Retinal pigment epithelial cell (primary cell): ENCODE results near the gene DUSP28.
A peak's percentile ranks its signal among the peaks of the same experiment; 100 is the strongest.

Experiments
- DNase-seq: peaks from one replicate; pipeline ENCODE4 v3.0.0-alpha.2; 2010; ENCODE audit warnings: low read depth
- H3K4me3 ChIP-seq: 2 replicates; pipeline ENCODE4 v1.5.1; 2011; ENCODE audit warnings: mild to moderate bottlenecking, low read length, control low read depth, moderate library complexity
- TF ChIP-seq, protein P1 (sequence below): conservative IDR thresholded peaks from 2 replicates; pipeline ENCODE4 v1.5.1; 2011; ENCODE audit warnings: low read depth, low read length, control low read depth, inconsistent platforms

The DUSP28 gene

GRCh38 chr2:240581811-240582210, 21.7 kb downstream of the DUSP28 start:
- DNase-seq = no peak
- TF ChIP-seq, protein P1, sequence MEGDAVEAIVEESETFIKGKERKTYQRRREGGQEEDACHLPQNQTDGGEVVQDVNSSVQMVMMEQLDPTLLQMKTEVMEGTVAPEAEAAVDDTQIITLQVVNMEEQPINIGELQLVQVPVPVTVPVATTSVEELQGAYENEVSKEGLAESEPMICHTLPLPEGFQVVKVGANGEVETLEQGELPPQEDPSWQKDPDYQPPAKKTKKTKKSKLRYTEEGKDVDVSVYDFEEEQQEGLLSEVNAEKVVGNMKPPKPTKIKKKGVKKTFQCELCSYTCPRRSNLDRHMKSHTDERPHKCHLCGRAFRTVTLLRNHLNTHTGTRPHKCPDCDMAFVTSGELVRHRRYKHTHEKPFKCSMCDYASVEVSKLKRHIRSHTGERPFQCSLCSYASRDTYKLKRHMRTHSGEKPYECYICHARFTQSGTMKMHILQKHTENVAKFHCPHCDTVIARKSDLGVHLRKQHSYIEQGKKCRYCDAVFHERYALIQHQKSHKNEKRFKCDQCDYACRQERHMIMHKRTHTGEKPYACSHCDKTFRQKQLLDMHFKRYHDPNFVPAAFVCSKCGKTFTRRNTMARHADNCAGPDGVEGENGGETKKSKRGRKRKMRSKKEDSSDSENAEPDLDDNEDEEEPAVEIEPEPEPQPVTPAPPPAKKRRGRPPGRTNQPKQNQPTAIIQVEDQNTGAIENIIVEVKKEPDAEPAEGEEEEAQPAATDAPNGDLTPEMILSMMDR = no peak
- no peak overlapping the region for H3K4me3 ChIP-seq

- DNase-seq = no peak
- TF ChIP-seq, protein P1 = no peak
- no peak overlapping the region for H3K4me3 ChIP-seq
Measured at GRCh38 chr2:240582781-240583180, 22.6 kb downstream of the DUSP28 start.

- DNase-seq = no peak
- TF ChIP-seq, protein P1 = no peak
- H3K4me3 ChIP-seq = no peak overlapping the region
Measured at GRCh38 chr2:240583774-240584173, 23.6 kb downstream of the DUSP28 start.

GRCh38 chr2:240584486-240585031, 24.4 kb downstream of the DUSP28 start:
- no peak overlapping the region for H3K4me3 ChIP-seq
- DNase-seq = no peak
- TF ChIP-seq, protein P1 = no peak

DNA sequence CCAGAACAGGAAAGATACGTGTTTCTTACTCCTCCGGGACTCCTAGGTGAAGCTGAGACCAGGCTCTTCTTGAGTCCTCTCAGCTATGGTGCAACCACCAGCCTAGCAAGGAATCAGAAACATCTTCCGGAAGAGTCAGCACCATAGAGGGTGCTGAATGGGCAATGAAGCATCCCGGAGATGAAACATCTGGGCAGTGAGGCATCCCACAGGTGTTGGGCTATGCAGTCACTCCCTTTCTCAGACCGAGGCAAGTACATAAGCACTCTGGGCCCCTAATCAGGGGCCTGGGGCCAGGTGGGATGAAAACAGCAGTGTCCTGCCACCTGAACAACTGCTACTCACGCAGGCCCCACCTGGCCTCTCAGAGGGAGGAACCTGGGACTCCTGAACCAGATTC, 24.9 kb downstream of the DUSP28 start:
- H3K4me3 ChIP-seq = peak overlapping the region; percentile 98
- TF ChIP-seq, protein P1 = no peak
- DNase-seq = no peak

DNA sequence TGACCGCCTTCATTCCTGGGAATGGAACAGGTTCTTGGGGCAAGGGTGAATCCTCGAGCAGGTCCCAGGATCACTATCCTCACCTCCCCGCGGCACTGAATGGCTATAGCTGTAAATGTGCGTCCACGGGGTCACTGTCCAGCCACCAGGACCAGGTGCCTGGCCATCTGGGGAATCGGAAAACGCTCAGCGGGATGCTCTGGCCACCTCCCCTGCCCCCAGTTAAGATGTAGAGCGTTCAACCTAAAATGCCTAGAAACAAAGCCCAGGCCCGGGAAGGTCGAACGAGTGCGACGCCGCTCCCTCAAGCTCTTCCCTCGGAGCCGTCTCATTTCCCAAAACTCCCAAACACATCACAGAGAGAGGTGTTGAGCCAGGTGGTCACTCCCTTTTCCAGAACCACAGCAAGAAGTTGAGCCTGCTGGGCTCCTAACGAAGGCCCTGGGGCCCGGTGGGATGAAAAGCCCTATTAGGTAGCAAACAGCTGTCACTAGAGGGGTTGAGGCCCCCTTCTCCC, 25.6 kb downstream of the DUSP28 start:
- TF ChIP-seq, protein P1 = no peak
- DNase-seq = no peak
- peak overlapping the region; percentile 98 for H3K4me3 ChIP-seq

DNA sequence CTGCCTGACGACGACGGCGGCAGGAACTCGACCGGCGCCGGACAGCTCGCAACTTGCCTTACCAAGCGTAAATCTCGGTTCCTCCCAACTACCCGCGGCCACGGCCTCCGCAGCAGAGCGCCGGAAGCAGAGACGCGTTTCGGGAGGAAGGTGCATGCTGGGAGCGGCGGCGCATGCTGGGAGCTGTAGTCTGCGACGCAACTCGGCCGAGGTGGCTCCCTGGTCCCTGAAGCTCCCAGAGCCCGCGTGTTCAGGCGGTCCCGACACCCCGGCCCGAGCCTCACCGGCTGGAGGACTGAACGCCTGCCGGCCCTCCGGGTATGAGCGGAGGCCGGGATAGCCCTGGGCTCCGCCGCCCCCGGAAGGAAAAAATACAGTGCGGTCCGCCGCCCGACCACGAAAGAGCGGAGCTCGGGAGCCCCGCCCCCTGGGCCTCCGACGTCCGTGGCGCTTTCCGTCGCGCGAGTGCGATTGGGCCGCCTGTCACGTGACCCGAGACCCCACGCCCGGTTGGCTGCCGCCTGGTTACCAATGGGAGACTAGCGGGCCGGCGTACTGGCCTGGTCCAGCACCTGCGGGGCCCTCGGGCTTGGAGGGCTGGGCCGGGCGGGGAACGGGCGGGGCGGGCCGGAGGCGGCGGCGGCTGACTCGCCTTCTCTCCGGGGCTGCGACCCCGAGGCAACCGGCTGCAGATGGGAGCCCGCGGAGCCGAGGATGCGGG, 26.2 kb downstream of the DUSP28 start, which contains the start of gene CAPN10:
TSS of gene CAPN10 (plus strand) at position 537 of the 721 bp plus-strand sequence. CDS start at position 715, 178 bp downstream.
- peak; percentile 74 for DNase-seq
- TF ChIP-seq, protein P1 = no peak
- peak within 1 kb of the TSS; percentile 98 for H3K4me3 ChIP-seq
